ENCODE data around the gene PARD3.

The PARD3 gene

DNA sequence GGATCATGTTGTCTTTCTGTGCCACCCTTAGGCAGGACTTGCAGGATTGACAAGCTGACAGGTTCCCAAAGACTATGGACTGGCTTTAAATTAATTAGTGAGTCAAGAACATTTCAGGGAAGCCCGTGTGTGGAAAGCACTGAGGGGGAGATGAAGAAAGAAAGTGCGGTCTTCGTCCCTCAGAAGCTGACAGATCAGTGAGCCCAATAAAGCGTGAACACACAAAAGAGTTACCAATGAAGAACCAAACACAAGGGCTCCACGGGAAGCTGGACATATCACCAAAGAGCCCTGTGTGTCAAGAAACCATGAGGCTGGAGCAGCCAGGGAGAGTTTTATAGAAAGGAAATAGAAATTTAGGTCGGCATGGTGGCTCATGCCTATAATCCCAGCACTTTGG lies 725.8 kb downstream of the PARD3 start:
- DNase-seq (ENCODE audit: insufficient read length, low spot score) (no peak), FAIRE-seq (no peak)
- TF ChIP-seq CTCF (IDR thresholded peaks at IDR 0.05; ENCODE audit: insufficient read depth, missing control alignments): no peak

GRCh38 chr10:34088208-34088794 lies 726.8 kb downstream of the PARD3 start:
- FAIRE-seq (no peak), DNase-seq (ENCODE audit: insufficient read length, low spot score) (no peak)
- TF ChIP-seq CTCF (IDR thresholded peaks at IDR 0.05; ENCODE audit: insufficient read depth, missing control alignments): no peak

GRCh38 chr10:34087095-34087418 lies 728.0 kb downstream of the PARD3 start:
- DNase-seq (ENCODE audit: insufficient read length, low spot score) (no peak), FAIRE-seq (no peak)
- TF ChIP-seq CTCF (IDR thresholded peaks at IDR 0.05; ENCODE audit: insufficient read depth, missing control alignments): no peak

DNA sequence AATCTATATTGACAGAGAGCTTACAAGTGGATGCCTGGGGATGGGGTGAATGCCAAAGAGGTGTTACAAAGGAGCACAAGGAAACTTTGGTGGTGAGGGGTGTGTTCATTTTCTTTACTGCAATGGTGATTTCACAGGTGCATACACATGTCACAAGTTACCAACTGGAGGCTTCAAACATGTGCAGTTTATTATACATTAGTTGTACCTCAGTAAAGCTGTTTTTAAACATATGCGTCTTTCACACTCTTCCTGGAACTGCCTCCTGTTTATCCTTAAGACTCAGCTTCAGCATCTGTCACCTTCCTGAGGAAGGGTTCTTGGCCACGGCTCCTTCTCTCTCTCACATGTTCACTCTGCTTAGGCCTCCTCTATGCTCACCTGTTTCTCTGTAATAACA lies 731.5 kb downstream of the PARD3 start:
- FAIRE-seq (no peak), DNase-seq (ENCODE audit: insufficient read length, low spot score) (no peak)
- no peak for TF ChIP-seq CTCF (IDR thresholded peaks at IDR 0.05; ENCODE audit: insufficient read depth, missing control alignments)

DNA sequence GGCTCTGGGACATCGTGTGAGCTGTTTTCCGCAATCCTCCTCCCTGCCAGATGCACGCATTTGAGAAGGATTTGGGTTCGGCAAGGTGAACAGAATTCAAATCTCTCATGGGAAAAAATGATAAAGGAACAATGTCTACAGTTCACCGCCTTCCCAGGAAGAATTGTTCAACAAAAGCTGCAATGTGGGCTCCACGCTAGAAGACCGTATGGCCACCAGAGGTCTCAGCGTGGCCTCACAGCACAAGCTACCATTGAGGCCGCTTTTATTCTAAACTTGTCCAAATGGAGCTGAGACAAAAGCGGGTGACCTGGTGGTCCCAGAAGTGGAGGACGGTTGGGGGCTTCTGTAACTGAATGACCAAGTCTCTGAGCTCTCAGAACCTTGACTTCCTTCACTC lies 733.1 kb downstream of the PARD3 start:
- DNase-seq (ENCODE audit: insufficient read length, low spot score) (no peak), FAIRE-seq (no peak)
- TF ChIP-seq CTCF (IDR thresholded peaks at IDR 0.05; ENCODE audit: insufficient read depth, missing control alignments): no peak

- DNase-seq (ENCODE audit: insufficient read length, low spot score) (no peak), FAIRE-seq (no peak)
- no peak for TF ChIP-seq CTCF (IDR thresholded peaks at IDR 0.05; ENCODE audit: insufficient read depth, missing control alignments)
Observed at GRCh38 chr10:34081347-34081743, 733.8 kb downstream of the PARD3 start.

DNA sequence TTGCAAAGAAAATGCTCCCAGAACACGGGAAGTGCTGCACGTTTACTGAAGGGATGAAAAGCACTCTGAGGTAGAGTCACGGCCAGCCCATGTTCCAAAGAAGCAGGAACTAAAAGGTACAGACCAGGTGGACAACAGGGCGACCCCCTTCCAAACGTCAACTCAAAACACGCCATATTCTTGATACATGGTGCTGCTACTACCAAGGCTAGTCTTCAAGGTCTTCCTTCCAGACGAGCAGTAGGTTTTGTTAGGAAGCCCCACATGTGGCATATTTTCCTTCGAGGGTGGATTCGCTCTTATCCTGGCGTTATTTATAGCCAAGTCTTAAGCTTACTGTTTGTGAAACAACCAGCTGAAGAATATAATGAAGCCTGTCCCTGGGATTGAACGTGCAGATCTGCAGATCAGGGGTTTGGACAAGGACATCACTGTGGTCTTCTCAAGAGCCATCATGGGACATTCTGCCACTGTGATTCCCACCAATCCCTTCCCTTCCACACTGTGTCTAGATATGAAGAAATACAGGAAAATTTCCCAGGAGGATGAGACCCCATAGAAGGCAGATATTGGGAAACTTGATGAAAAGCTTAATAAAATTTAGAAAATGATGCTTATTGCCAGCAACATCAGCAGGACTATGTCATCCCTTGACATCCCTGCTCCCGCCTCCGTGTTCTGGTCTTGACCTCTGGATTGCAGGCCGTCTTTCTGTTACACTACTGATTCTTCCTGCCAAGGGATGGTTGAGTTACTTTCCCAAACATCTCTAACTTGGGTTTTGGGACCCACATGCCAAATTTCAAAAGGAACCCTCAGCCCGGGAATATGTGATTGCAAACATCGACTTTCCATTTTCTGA lies 734.4 kb downstream of the PARD3 start:
- FAIRE-seq: no peak
- no peak for DNase-seq (ENCODE audit: insufficient read length, low spot score)

More for the DNA sequence above, 734.4 kb downstream of the PARD3 start:
- TF ChIP-seq CTCF (IDR thresholded peaks at IDR 0.05; ENCODE audit: insufficient read depth, missing control alignments): no peak

Measured in D721Med (cell line).